K562 (cell line): ENCODE measurements around the gene FSTL3. TPM values are rescaled to one million over a fixed set of nuclear protein-coding genes. Genes with fewer than 3 reads are reported as not detected.

ENCODE experiments used
- BMI1 ChIP-seq: fragments of 150-350 bp; IDR thresholded peaks from 2 replicates; pipeline ENCODE4 v1.6.1; 2014; ENCODE audit warnings: low read length
- CCNT2 ChIP-seq: IDR thresholded peaks from 2 replicates; pipeline ENCODE4 v1.6.1; 2011; ENCODE audit warnings: borderline replicate concordance, low read depth, mild to moderate bottlenecking, moderate library complexity, mixed read lengths, low read length; ENCODE audit not compliant: insufficient read length; ENCODE audit errors: extremely low read depth
- CTCF ChIP-seq, 3 experiments: IDR thresholded peaks in 2 of 3; conservative IDR thresholded peaks in 1 of 3; 2 replicates each; pipeline ENCODE4 v1.5.1; 2011 to 2012; ENCODE audit warnings: low read length in 3 of 3, mild to moderate bottlenecking in 3 of 3, control low read depth in 2 of 3, improper control_type of control experiment in 1 of 3, inconsistent platforms in 1 of 3, low read depth in 1 of 3, mixed read lengths in 1 of 3, moderate library complexity in 1 of 3; ENCODE audit not compliant: insufficient read depth in 2 of 3
- E2F3 ChIP-seq: fragments of 250-450 bp; sonication (Bioruptor Pico); IDR thresholded peaks from 2 replicates; pipeline ENCODE4 v1.4.0; 2020; ENCODE audit warnings: mild to moderate bottlenecking
- MTF1 ChIP-seq: fragments of 250-450 bp; sonication (Bioruptor Pico); IDR thresholded peaks from 2 replicates; pipeline ENCODE4 v1.9.0; 2021; ENCODE audit warnings: moderate library complexity, mild to moderate bottlenecking, inconsistent platforms, borderline replicate concordance
- MYC ChIP-seq, 2 experiments: fragments of 250-450 bp in 1 of 2; sonication (Bioruptor Pico) in 1 of 2; IDR thresholded peaks; 2 replicates each; pipeline versions ENCODE4 v1.5.1 to v1.6.1; 2012 to 2021; ENCODE audit warnings: low read depth in 2 of 2, borderline replicate concordance in 1 of 2, improper control_type of control experiment in 1 of 2, low read length in 1 of 2, mild to moderate bottlenecking in 1 of 2, moderate library complexity in 1 of 2
- NKRF ChIP-seq: fragments of 450-650 bp; IDR thresholded peaks from 2 replicates; pipeline ENCODE4 v1.6.1; 2016; ENCODE audit warnings: borderline replicate concordance
- PATZ1 ChIP-seq: fragments of 250-450 bp; sonication (Bioruptor Pico); IDR thresholded peaks from 2 replicates; pipeline ENCODE4 v1.5.0; 2020; ENCODE audit warnings: mild to moderate bottlenecking, borderline replicate concordance
- TCF3 ChIP-seq: sonication (generic); formaldehyde crosslinking; IDR thresholded peaks from 2 replicates; pipeline ENCODE4 v1.4.0; 2020; ENCODE audit warnings: mild to moderate bottlenecking, missing genetic modification reagents
- TEAD4 ChIP-seq, 2 experiments: sonication (generic) in 1 of 2; formaldehyde crosslinking in 1 of 2; IDR thresholded peaks; 2 replicates each; pipeline versions ENCODE4 v1.6.1 to v1.8.0; 2012 to 2022; ENCODE audit warnings: borderline replicate concordance in 1 of 2, inconsistent platforms in 1 of 2, low read length in 1 of 2, mild to moderate bottlenecking in 1 of 2, missing genetic modification reagents in 1 of 2
- ZC3H11A ChIP-seq: IDR thresholded peaks from 2 replicates; pipeline ENCODE4 v1.6.1; 2012; ENCODE audit warnings: low read depth, low read length, improper control_type of control experiment
- ZNF609 ChIP-seq: sonication (generic); formaldehyde crosslinking; IDR thresholded peaks from 2 replicates; pipeline ENCODE4 v1.8.1; 2023; ENCODE audit warnings: missing genetic modification reagents, mild to moderate bottlenecking, borderline replicate concordance
- polyA plus RNA-seq, 8 experiments: library from polyadenylated mRNA; depleted of rRNA in 4 of 8; stranded (reverse) in 5 of 8; unstranded in 3 of 8; fragments of >200 nt; fragmentation: Nextera tagmentation in 2 of 8; fragmentation: Illumina TruSeq in 1 of 8; extraction: Ambion mirVana in 2 of 8; extraction: Trizol in 1 of 8; gene quantifications; 2 replicates each; pipeline versions ENCODE4 v1.2.1 to v1.2.3, GENCODE V29; 2011 to 2014; ENCODE audit warnings: inconsistent platforms in 1 of 8, missing spikeins in 1 of 8
- total RNA-seq, 7 experiments: library from RNA; depleted of rRNA in 6 of 7; stranded (reverse); fragments of >200 nt in 6 of 7; fragmentation: Illumina TruSeq in 2 of 7; extraction: Trizol in 2 of 7; gene quantifications; 2 replicates each; pipeline versions ENCODE4 v1.2.1 to v1.2.3, GENCODE V29; 2011 to 2021; ENCODE audit warnings: low replicate concordance in 1 of 7

Gene FSTL3
- total and polyA plus RNA-seq, 9 of the 15 experiments (the other 6 are each of a cell fraction or from before 2014, with no cell fraction given) = 0.35 to 6.8 (median 4.2) TPM; not detected in 1

GRCh38 chr19:680287-681028 is 4.3 kb downstream of the FSTL3 start (continued):
- peak; percentile 26; the same call in 1 of the 2 replicates for TF ChIP-seq TEAD4 (IDR thresholded peaks at IDR 0.05; ENCODE audit: low read length)
- no peak for TF ChIP-seq TEAD4 (CRISPR knock-in tag; IDR thresholded peaks at IDR 0.05; ENCODE audit: borderline replicate concordance)
- peak; percentile 26 for TF ChIP-seq TCF3 (CRISPR knock-in tag)
- peak; percentile 70 for TF ChIP-seq MYC (IDR thresholded peaks at IDR 0.05; ENCODE audit: low read depth, low read length)
- TF ChIP-seq MYC (CRISPR knock-in tag; IDR thresholded peaks at IDR 0.05; ENCODE audit: borderline replicate concordance, low read depth) = no peak
- peak; percentile 91 for TF ChIP-seq NKRF
- TF ChIP-seq BMI1 = no peak
- peak; percentile 43; the same call in 1 of the 2 replicates for TF ChIP-seq ZNF609 (CRISPR knock-in tag)
- TF ChIP-seq CCNT2 = peak; percentile 89
- no peak for TF ChIP-seq MTF1 (CRISPR knock-in tag)
- TF ChIP-seq PATZ1 (CRISPR knock-in tag) = 0 out of 2 replicates have a peak, but pooled peaks have one; percentile 56
- TF ChIP-seq CTCF (IDR thresholded peaks at IDR 0.05 in 2 of 3, conservative IDR thresholded peaks at IDR 0.05 in 1 of 3; ENCODE audit: insufficient read depth in 2 of 3, low read depth in 1 of 3, low read length in 3 of 3) = peak in 2 of 3 experiments; percentile 64 to 80; a peak in 4 of 6 replicates
- TF ChIP-seq ZC3H11A = 0 out of 2 replicates have a peak, but pooled peaks have one; percentile 45
- TF ChIP-seq E2F3 (CRISPR knock-in tag) = no peak; the same call in 1 of the 2 replicates
